ENCODE measurements around the gene PXDN. TPM values are rescaled to one million over a fixed set of nuclear protein-coding genes. Genes with fewer than 3 reads are reported as not detected.

Gene PXDN
- total RNA-seq, 1 experiment from 2014 or later: 125 TPM

DNA sequence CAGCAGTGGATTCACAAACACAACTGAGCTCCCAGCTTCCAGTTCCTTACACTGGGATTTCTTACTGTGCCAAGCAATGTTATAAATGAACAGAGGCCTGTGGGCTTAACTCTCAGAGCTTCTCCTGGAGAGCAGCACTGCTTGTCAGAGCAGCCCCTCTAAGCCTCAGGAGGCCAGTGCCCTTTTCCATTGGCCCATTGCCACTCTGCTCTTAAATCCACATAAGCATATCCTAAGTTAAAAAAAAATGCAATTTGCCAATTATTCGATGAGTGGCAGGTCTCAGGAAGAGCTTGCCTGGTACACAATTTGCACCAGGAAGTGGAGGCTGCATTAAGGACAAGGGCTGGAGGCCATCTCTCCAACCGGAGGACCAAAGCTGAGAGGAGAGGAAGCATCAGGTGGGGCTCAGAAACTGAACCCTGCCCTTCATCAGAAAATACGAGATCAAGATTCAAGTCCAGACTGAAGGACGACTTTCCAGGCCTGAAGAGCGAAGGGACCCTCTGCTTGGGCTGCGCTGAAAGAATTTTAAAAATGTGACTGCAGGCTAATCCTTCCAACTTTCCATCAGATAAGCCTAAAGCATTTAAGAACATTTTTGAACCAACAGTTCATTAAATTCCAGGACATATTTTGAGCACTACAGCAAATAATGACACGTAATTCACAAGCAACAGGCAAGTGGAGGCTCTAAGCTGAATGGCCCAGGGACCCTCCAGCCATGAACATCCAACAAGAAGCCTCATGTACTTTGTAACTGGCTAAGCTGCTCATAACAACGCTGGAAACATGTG is 28.4 kb upstream of the PXDN start:
- no peak overlapping the region for H3K9ac ChIP-seq (ENCODE audit: low read length)
- H4K20me1 ChIP-seq (ENCODE audit: low read length): no peaks in the 10 kb centered on the region
- H3K36me3 ChIP-seq (ENCODE audit: low read depth, low read length): no peaks in the 10 kb centered on the region
- no peak for ATAC-seq
- no peak overlapping the region for H2AFZ ChIP-seq (ENCODE audit: low read length)
- H3K9me3 ChIP-seq (ENCODE audit: low read length): no peaks in the 10 kb centered on the region
- H3K27ac ChIP-seq (ENCODE audit: low read length): no peak overlapping the region
- intact Hi-C loops (cut with micrococcal nuclease): no loop called here
- no peaks in the 10 kb centered on the region for H3F3A ChIP-seq (ENCODE audit: low read length, unreplicated experiment)
- H3K4me2 ChIP-seq (ENCODE audit: low read length): no peak overlapping the region
- no peak for DNase-seq
- TF ChIP-seq, protein P1, sequence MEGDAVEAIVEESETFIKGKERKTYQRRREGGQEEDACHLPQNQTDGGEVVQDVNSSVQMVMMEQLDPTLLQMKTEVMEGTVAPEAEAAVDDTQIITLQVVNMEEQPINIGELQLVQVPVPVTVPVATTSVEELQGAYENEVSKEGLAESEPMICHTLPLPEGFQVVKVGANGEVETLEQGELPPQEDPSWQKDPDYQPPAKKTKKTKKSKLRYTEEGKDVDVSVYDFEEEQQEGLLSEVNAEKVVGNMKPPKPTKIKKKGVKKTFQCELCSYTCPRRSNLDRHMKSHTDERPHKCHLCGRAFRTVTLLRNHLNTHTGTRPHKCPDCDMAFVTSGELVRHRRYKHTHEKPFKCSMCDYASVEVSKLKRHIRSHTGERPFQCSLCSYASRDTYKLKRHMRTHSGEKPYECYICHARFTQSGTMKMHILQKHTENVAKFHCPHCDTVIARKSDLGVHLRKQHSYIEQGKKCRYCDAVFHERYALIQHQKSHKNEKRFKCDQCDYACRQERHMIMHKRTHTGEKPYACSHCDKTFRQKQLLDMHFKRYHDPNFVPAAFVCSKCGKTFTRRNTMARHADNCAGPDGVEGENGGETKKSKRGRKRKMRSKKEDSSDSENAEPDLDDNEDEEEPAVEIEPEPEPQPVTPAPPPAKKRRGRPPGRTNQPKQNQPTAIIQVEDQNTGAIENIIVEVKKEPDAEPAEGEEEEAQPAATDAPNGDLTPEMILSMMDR (conservative IDR thresholded peaks at IDR 0.05; ENCODE audit: low read depth, low read length): no peak
- TF ChIP-seq EZH2phosphoT487 (IDR thresholded peaks at IDR 0.05; ENCODE audit: borderline replicate concordance, low read length) (no peak), EZH2 (IDR thresholded peaks at IDR 0.05; ENCODE audit: low read length, unreplicated experiment) (no peak)
- peaks cover 5% of the 10 kb centered on the region; the same call in 1 of the 2 replicates for H3K4me1 ChIP-seq (ENCODE audit: insufficient read depth, low read length)
- ChIA-PET POLR2A (ENCODE audit: unreplicated experiment) (no interaction called here), CTCF (no interaction called here)
- no peak overlapping the region for H3K4me3 ChIP-seq (ENCODE audit: low read length)
- no peaks in the 10 kb centered on the region for H3K27me3 ChIP-seq (ENCODE audit: low read length)
- BruUV-seq (replicated peaks): no TSS peak
- H3K79me2 ChIP-seq (ENCODE audit: low read length): no peaks in the 10 kb centered on the region
- H3K9me2 ChIP-seq (replicated peaks; ENCODE audit: low read length): no peaks in the 10 kb centered on the region

DNA sequence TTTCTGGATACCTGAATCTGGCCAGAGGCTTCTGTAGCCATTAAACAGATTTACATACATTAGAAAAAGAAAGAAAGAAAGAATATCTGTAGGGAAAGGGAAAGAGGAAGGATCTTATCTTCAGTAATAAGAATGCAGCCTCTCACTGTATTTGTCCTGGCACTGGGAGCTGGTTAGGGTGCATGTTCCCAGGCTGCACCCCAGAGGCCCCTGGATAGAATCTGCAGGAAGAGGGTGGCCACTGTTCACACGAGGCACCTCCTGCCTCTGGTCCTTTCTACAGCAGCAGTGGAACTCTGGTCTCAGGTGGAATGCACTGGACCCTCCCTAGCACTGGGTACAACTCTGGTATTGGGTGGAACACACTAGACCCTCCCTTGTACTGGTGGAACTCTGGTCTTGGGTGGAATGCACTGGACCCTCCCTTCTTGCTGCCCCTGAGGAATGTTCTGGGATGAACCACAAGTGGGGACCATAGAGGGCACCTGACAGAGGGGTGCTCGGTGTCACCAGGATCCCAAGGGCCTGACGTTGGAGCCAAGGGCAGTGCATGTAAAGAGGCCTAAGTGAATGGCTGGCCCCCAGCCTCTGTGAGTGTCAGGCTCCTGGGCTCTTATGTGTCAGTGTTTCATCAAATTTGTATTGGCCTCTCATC is 27.4 kb upstream of the PXDN start:
- Histone ChIP-seq H3K4me3 (ENCODE audit: low read length) (no peak overlapping the region), H3K27me3 (ENCODE audit: low read length) (no peaks in the 10 kb centered on the region), H4K20me1 (ENCODE audit: low read length) (no peaks in the 10 kb centered on the region), H2AFZ (ENCODE audit: low read length) (no peak overlapping the region), H3K27ac (ENCODE audit: low read length) (no peak overlapping the region), H3K4me2 (ENCODE audit: low read length) (no peak overlapping the region), H3K9me2 (replicated peaks; ENCODE audit: low read length) (no peaks in the 10 kb centered on the region), H3K9ac (ENCODE audit: low read length) (no peak overlapping the region), H3K4me1 (ENCODE audit: insufficient read depth, low read length) (peaks cover 5% of the 10 kb centered on the region; the same call in 1 of the 2 replicates), H3K79me2 (ENCODE audit: low read length) (no peaks in the 10 kb centered on the region), H3K36me3 (ENCODE audit: low read depth, low read length) (no peaks in the 10 kb centered on the region), H3K9me3 (ENCODE audit: low read length) (no peaks in the 10 kb centered on the region), H3F3A (ENCODE audit: low read length, unreplicated experiment) (no peaks in the 10 kb centered on the region)
- ChIA-PET CTCF (no interaction called here), POLR2A (ENCODE audit: unreplicated experiment) (no interaction called here)
- intact Hi-C loops (cut with micrococcal nuclease): no loop called here
- DNase-seq (no peak), ATAC-seq (no peak)
- TF ChIP-seq, protein P1 (conservative IDR thresholded peaks at IDR 0.05; ENCODE audit: low read depth, low read length): no peak
- TF ChIP-seq EZH2 (IDR thresholded peaks at IDR 0.05; ENCODE audit: low read length, unreplicated experiment) (no peak), EZH2phosphoT487 (IDR thresholded peaks at IDR 0.05; ENCODE audit: borderline replicate concordance, low read length) (no peak)
- BruUV-seq (replicated peaks): no TSS peak

Measured in PC-3 (cell line).